Suppressor macrophage treated with lipopolysaccharide for 4 hours (primary cell): ENCODE measurements around the gene DLGAP1.

ENCODE experiments used
- DNase-seq: peaks from one replicate; pipeline ENCODE4 v3.0.0-alpha.2; 2020

The DLGAP1 gene

DNA sequence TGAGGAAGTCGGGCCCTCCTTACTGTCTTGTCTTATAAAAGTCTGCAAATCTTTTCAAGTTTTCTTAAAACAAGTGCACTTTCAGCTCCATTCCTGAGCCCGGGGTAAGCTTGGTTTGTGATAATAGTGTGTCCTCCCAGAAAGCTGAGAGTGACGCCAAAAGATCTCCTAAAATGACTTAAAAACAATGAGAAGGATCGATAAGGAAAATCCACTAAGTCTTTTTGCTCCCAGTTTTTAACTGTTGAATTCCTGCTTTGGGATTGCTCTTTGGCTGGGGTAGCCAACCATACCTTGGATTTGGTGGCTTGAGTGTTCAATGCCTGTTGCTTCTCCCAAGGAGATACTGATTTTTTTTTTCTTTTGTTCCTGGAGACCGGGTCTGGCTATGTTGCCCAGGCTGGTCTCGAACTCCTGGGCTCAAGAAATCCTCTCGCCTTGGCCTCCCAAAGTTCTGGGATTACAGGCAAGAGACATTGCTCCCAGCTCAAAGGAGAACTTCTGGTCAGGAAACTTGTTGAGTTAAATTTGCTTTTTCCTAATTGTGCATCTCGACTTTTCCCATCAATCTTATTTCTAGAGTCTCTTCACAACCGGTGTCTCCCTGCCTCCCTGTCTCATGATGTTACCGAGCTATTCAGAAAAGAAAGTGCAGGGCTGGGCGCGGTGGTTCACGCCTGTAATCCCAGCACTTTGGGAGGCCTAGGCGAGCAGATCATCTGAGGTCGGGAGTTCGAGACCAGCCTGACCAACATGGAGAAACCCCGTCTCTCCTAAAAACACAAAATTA, 1002.2 kb downstream of the DLGAP1 start:
- DNase-seq: peak; percentile 19

DNA sequence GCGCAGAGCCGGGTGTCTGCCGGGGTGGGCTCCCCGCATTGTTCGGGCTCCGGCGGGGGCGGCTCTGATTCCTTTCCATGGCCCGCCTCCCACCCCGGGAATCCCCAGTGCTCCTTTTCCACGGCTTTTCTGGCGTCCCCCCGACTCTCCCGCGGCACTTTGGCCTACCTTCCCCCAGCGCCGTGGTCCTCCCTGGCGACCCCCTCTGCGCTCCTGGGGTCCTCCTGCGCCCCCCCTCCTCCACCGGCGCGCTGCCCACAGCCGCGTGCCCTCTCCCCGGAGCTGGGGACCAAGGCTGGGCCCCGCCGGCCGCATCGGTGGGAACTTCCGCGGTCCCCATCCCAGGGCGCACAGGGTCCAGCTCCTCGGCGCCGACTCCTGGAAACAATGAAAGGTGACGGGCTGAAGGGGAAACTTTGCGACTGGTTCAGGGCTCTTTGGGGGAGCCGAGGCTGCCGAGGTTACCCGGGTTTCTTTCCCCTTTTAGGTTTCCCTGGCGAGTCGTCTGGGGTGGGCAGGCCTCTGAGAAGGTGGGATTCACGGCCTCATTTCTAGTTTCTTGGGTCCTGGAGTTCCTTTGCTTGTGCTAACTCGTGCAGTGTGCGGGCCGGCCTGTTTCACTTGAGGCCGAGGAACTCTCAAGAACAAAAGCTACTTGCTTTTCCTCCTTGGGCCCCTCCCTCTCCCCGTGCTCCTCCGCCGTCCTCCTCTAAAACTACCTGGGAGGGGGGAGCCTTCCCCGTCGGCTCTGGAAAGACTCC, 1002.9 kb downstream of the DLGAP1 start:
- DNase-seq: peak; percentile 64

DNA sequence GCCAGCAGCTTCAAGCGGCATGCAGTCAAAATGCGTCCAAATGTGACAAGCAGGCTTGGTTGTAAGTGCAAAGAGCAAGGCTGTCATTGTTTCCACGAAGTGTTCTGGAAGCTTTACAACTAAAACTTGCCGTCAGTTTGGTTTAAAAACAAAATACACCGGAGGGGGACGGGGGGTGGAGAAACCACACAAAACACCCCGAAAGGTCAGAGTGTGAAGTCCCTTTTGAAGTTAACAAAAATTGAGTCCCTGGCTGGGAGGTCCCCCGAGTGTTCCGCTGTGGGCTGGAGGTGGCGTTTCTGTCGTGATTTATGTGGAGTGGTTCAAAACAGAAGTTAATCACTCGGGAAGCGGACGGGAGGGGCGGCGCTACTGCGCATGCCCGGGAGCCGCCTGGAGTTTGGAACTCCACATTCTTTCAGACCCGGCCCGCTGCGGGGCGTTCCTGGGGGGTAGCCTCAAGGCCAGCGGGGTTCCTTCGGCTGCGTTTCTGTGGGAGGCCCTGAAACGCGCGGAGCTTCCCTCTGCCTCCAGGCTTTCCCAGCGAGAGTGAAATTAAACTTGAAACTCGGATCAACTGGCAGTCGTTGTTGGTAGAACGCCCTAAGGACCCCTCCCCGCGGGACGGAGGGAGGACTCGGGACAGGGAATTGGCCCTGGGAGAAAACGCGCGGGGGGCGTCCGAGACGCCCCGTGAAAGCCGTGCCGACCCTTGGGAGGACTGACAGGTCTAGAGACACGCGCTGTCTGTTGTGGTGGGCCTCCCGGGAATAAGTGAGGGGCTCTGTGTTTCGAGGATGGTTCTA, 1003.7 kb downstream of the DLGAP1 start:
- DNase-seq: peak; percentile 96

DNA sequence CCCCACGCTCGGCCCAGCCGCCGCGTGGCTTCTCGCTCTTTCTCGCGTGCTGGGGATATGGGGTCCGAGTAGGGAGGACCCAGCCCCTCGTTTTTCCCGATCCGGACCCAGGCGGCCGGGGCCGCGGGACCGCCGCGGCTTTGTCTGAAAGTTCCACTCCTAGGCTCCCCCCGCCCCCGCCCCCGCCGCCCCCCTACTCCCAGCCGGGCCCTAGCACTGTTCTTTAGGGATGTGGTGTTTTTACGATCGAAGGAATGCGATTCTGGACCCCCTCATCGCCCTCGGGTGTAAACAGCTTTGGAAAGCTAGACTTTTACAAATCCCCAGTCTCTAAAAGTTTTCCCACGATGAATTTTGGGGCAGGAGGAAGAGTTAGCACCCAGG, 1004.3 kb downstream of the DLGAP1 start:
- no peak for DNase-seq

DNA sequence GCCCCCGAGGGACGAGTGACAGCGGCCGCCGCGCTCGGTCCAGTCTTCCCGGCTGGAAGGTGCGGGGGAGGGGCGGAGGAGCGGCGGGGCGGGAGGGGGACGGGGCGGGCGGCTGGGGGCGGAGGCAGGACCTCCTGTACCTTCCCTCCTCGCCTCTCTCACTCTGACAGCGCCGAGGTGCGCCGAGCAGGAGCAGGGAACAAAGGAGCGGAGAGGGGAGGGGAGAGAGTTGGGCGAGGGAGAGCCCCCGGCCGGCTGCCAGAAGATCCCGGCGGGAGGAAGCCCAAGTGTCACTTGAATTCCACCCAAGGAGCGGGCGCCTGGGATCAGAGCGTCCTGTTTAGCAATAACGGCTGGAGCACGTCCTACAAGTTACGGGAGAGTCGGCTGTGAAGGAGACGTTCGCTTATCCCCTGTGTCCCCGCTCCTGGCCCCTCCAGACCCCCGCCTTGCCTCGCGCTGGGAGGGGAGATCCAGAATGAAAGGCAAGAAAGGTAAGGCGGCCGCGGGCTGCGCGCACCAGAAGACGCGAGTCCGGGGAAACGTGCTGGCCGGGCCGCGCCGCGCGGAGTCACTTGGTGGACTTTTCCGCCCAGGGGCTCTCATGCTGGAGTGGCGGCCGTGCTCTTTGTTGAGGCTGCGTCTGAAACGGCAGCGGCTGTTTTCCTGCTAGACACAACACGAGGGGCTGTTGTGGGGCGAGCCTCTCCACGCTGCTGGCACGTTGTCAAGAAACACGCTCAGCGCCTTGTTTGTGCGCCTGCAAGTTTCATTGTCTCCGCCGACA, 1004.9 kb downstream of the DLGAP1 start, which contains the start of gene TGIF1:
TSS of gene TGIF1 (plus strand) at position 161 of the 787 bp plus-strand sequence. CDS start at position 479, 318 bp downstream.
- DNase-seq: peak; percentile 73

DNA sequence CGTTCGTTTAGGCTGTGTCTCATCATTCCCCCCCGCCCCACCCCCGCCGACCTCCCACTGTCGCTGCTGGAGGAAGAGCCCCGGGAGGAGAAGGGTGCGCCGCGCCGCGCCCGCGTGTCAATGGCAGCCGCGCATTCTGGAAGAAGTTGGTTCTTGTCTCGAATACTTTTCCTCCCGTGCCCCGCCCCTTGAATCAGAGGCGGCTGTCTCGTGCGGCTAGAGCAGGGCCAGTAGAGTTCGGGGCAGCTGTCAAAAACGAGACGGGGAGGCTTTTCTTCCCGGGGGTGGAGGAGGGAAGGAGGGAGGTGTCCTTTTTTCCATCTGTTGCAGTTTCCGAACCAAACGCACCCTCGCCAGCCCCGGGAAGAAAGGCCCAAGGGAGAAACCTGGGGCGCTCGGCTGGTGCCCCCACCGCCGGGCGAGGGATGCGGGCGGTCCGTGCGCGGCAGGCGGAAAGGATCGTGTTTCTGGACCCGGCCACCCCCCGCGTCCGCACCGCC, 1005.5 kb downstream of the DLGAP1 start:
- no peak for DNase-seq

DNA sequence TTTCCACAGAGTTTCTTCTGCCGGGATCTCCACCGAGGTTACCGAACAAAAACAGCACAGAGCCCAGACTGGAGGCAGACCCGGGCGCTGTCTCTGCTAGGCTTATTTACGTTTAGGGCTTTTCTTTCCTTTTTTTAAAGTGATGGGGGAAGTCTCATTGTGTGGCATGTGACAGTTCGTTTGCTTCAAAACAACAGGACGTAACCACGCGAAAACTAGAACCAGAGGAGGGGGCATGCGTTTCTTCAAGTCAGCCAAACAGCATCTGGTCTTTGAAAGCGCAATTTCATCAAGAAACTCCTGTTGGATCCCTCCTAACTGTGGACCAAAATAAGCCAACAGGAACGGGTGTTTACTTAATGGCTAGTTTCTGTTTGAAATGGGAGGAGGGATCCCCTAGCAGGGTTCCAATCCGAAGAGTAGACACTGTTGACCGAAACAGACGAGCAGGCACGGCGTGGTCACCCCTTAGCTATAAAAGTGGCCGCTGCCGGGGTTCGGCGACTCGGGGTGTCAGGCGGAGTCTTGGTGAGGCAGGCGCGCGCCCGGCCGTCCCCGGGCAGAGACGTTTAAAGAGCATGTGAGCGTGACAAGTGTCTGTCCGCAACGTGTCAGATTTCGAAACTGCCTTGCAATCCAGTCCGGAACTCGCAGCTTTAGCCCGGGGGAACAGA, 1006.1 kb downstream of the DLGAP1 start:
- peak; percentile 97 for DNase-seq

DNA sequence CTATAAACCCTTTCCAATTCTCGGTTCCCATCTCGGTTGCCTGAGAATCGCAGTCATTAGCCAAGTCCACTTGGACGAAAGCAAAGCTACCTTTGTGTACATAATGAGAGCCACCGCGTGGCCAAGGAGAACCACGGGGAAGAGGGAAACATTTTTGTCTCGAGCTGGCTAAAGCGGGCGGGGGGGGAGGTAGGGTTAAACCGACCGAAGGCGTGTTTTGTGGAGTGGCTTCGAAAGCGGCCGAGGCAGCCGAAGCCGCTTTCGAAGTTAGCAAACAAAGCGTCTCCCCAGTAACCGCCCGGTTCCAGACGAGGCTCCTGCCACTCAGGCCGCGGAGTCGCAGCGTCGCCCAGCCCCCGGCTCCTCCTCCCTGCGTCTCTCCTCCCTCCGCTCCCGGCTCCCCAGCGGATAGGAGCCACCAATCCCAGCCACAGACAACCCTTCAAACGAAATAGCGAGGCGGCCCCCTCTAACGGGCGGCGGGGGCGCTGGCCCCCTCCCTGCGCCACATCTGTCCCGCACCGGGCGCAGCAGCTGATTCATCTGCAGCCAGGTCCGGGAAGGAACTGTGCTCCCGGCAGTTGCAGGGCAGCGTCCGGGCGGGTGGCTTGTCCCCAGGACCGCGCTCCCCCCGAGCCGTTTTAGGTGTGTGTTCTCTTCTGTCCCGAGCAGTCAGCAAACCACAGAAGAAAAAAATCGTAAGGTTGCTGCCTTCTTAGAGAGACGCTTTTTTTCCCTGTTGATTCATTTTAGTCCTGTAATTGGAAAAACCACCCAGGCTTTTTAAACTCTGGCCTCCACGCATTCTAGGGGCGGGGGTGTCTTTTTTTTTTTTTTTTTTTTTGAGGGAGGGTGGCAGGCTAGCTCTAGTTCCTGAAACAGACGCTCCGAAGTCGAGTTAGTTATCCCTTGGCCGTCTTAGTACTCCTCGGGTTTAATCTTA, 1006.9 kb downstream of the DLGAP1 start:
- peak; percentile 97 for DNase-seq

DNA sequence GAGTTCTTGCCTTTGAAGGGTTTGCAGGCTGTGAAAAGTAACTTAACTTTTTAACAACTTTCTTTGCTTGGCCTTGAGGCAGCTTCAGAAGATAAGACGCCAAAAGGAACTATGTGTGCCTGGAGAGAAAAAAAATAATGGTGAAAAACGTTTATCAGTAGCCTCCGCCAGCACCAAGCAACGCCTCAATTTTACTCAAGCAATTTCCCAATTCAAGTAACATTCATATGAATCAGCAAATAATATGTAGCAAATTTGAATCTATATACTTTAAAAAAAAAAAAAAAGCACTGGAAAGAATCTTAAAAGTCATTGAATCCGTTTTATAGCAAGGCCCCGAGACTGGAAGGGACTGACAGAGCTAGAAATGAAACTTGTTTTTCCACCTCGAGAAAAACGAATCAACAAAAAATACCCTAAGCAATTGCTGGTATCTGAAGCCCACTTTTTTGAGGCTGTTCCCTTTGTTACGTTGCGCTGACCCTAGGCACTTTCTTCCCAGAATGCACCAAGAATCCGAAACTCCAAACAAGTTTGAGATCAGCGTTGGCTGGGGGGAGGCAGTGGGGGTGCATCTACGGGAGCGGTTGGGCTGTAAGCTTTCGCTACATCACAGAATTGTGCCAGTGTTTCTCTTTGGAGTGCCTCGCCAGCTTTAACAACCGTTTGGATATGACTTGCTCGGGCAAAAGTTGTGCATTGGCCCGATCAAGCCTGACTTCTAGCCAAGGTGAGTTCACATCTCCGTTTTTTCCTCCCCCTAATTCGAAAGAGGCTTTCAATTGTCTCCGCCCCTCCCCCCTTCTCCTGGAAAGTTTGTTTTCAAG, 1007.8 kb downstream of the DLGAP1 start:
- peak; percentile 51 for DNase-seq
